Measurements from ENCODE around the gene SPTB.

Gene SPTB

GRCh38 chr14:64738281-64738804 is 141.4 kb downstream of the SPTB start:
- Histone ChIP-seq H3K36me3 (peaks cover 53% of the 10 kb centered on the region), H3K27me3 (no peaks in the 10 kb centered on the region), H3K9me3 (no peaks in the 10 kb centered on the region), H3K4me1 (no peaks in the 10 kb centered on the region), H3K4me3 (ENCODE audit: low read depth, low read length) (no peak overlapping the region)
- no peak for TF ChIP-seq CTCF (IDR thresholded peaks at IDR 0.05; ENCODE audit: low read depth, low read length)
- no peak for DNase-seq

DNA sequence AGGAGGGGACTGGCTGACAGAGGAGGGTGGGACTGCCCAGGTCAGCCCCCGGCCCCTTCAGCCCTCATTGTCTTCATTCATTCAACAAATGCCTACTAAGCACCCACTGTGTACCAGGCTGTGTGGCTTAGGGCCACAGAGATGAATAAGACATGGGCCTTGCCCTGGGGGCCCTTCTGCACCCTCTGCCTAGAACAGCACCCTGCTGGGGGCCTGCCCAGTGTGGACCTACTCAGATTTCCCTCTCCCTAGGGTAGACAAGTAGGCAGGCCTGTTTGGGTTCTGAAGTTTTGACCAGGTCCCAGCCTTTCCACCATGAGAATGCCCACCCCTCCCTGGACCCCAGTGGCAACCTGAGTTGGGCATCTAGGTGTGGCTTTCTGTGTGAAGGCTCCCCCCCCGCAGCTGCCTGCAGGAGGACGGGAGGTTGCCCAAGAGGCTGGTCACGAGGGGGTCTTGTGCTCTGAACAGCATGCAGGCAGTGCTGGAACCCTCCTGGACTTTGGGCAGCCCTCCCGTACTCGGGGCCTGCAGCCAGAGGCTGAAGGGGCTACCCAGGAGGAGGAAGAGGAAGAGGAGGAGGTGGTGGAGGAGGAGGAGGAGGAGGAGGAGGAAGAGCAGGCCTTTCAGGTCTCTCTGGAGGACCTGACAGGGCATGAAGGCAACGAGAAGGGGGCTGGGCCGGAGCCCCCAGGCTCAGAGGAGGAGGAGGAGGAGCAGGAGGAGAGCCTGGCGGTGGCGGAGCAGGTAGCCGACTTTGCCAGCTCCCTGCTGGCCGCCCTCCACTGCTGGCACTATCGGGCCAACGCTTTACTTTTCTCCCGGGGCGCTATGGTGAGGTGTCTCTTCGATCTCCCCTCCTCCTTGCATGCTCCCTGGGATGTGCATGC is 142.1 kb downstream of the SPTB start:
- Histone ChIP-seq H3K27me3 (no peaks in the 10 kb centered on the region), H3K36me3 (peaks cover 50% of the 10 kb centered on the region), H3K4me3 (ENCODE audit: low read depth, low read length) (no peak overlapping the region), H3K4me1 (no peaks in the 10 kb centered on the region), H3K9me3 (no peaks in the 10 kb centered on the region)
- no peak for TF ChIP-seq CTCF (IDR thresholded peaks at IDR 0.05; ENCODE audit: low read depth, low read length)
- DNase-seq, result no peak

GRCh38 chr14:64736271-64737169 is 143.2 kb downstream of the SPTB start:
- H3K4me1 ChIP-seq, result no peaks in the 10 kb centered on the region
- DNase-seq, result no peak
- no peaks in the 10 kb centered on the region for H3K9me3 ChIP-seq
- TF ChIP-seq CTCF (IDR thresholded peaks at IDR 0.05; ENCODE audit: low read depth, low read length), result peak; percentile 25
- no peak overlapping the region for H3K4me3 ChIP-seq (ENCODE audit: low read depth, low read length)
- no peaks in the 10 kb centered on the region for H3K27me3 ChIP-seq
- H3K36me3 ChIP-seq, result peaks cover 50% of the 10 kb centered on the region

- no peak for TF ChIP-seq CTCF (IDR thresholded peaks at IDR 0.05; ENCODE audit: low read depth, low read length)
- no peaks in the 10 kb centered on the region for H3K27me3 ChIP-seq
- no peaks in the 10 kb centered on the region for H3K9me3 ChIP-seq
- H3K36me3 ChIP-seq, result peaks cover 45% of the 10 kb centered on the region
- H3K4me1 ChIP-seq, result no peaks in the 10 kb centered on the region
- H3K4me3 ChIP-seq (ENCODE audit: low read depth, low read length), result no peak overlapping the region
- DNase-seq, result no peak
Observed at GRCh38 chr14:64734990-64735389, 144.7 kb downstream of the SPTB start.

GRCh38 chr14:64733899-64734298 is 145.8 kb downstream of the SPTB start:
- H3K36me3 ChIP-seq, result peaks cover 41% of the 10 kb centered on the region
- H3K9me3 ChIP-seq, result no peaks in the 10 kb centered on the region
- H3K4me3 ChIP-seq (ENCODE audit: low read depth, low read length), result no peak overlapping the region
- no peaks in the 10 kb centered on the region for H3K27me3 ChIP-seq
- no peak for TF ChIP-seq CTCF (IDR thresholded peaks at IDR 0.05; ENCODE audit: low read depth, low read length)
- no peak for DNase-seq
- no peaks in the 10 kb centered on the region for H3K4me1 ChIP-seq

Measured in BE2C (cell line).